ENCODE data around the gene EFCAB13.

EFCAB13 gene

GRCh38 chr17:47292206-47292605, 31.5 kb upstream of the EFCAB13 start:
- no peak for DNase-seq

DNA sequence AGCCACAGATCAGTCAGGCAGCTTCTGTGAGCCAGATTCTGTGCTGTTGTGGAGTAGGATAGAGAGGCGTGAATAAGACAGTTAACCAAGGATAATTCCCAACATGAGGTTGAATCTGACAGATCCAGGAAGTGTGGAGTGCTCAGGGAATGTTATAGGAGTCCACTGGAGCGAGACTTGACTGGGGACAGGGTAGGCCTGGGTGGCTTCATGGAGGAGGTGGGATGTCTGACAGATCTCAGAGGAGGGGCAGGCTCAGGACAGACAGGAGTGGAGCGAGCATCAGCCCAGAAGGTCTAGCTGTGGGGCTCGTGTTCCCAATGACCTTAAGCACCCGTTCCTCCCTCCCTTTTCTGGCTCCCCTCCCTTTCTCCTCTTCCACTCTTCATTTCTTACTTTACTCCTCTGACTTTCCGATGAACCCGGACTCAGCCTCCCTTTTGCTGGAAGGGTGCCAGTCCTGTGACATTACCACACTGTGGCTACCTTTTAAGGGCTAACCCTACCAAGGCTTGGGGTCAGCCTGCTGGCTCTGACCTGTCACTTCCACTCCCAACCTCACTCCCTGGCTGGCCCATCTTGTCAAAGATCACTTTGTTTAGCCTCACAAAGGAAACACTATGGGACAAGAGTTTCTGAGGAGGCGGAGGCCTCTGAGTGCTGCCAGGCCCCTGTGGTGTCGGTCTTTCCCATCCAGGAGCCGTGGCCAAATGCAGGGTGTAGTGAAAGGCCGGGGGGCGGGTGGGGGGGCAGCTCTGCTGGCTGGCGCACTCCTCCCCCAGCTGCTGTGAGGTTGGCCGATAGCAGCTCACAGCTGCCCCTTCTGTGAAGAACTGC, 28.5 kb upstream of the EFCAB13 start:
- DNase-seq: no peak

DNA sequence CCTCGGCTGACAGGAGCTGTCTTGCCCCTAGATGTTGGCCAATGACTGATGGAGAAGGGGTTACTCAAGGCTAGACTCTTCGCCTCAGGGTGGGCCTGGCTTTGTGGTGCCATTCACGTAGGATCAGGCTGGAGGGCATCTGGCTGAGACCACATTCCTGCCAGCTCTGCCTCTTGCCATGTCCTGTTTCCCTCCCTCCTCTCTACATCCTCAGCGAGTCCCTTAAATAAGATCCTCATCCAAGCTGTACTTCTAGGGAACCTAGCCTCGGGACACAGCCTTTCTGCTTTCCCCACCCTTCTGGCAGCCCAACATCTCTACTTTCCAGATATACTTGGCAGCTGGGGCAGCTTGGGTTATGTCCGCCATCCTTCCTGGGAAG, 27.9 kb upstream of the EFCAB13 start:
- no peak for DNase-seq

- no peak for DNase-seq
Measured at GRCh38 chr17:47297661-47298400, 25.9 kb upstream of the EFCAB13 start.

- no peak for DNase-seq
Measured at GRCh38 chr17:47298712-47299111, 25.0 kb upstream of the EFCAB13 start.

- no peak for DNase-seq
Measured at GRCh38 chr17:47299239-47299910, 24.4 kb upstream of the EFCAB13 start.

- no peak for DNase-seq
Measured at GRCh38 chr17:47300718-47301117, 23.0 kb upstream of the EFCAB13 start.

- DNase-seq: no peak
Measured at GRCh38 chr17:47301161-47301560, 22.6 kb upstream of the EFCAB13 start.

DNA sequence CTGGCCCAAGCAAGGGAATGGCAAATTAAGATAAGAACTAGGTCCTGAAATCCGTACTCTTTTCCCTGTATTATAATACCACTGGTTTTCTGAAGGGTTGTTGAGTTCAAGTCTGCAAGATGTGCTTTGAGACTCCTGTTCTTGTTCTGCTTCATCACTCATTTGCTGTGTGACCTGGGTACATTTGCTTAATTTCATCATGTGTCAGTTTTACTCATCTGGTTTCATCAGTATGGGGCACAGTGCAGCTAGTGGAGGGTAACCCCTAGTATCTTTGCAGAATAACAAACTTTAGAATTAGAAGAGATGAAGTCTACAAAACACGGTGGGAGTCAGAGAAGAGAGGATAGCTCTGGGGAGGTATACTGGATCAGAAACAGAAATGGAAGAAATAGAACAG, 21.9 kb upstream of the EFCAB13 start:
- no peak for DNase-seq

- no peak for DNase-seq
Measured at GRCh38 chr17:47304186-47304585, 19.6 kb upstream of the EFCAB13 start.

DNA sequence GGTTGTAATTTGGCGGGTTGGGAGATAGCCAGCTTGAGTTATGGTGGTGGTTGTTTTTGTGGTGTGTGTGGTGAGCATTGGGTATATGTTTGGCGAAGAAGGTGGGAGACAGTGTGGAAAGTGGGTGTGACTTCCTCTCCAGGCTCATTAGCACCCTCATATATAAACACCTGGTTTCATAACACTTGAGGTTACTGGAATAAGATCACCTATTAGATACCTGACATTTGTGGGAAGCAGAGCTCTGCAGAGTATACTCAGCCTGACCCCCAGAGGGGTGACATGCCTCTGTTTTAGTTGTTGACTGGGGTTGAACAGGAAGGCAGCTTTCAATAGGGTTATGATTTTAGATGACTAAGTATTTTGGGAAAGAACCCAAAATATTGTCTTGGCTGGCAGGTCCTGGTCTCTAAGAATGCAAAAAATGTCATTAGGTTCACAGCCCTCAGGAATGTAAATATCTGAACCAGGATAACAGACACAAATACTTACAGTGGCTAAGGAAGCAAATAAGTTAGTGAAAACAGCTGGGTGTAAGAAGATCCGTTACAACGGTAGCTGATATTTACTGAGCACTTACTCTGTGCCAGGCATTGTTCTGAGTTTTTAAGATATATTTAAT, 18.3 kb upstream of the EFCAB13 start:
- peak; percentile 20 to 92 for DNase-seq

DNA sequence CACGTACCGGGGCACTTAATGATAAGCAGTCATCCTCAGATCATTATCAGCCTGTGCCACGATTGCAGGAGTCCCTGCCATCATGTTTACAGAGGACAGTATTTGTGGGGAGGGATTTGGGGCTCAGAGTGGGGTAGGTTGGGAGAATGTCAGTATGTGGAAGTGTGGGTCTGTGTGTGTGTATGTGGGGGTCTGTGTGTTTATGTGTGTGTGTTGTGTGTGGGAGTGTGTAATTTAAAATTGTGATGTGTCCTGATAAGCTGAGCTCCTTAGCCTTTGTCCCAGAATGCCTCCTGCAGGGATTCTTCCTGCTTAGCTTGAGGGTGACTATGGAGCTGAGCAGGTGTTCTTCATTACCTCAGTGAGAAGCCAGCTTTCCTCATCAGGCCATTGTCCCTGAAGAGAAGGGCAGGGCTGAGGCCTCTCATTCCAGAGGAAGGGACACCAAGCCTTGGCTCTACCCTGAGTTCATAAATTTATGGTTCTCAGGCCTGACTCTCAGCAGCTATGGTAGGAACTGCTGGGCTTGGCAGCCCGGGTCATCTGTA, 13.5 kb upstream of the EFCAB13 start:
- DNase-seq: no peak

GRCh38 chr17:47311420-47311819, 12.3 kb upstream of the EFCAB13 start:
- no peak for DNase-seq

DNA sequence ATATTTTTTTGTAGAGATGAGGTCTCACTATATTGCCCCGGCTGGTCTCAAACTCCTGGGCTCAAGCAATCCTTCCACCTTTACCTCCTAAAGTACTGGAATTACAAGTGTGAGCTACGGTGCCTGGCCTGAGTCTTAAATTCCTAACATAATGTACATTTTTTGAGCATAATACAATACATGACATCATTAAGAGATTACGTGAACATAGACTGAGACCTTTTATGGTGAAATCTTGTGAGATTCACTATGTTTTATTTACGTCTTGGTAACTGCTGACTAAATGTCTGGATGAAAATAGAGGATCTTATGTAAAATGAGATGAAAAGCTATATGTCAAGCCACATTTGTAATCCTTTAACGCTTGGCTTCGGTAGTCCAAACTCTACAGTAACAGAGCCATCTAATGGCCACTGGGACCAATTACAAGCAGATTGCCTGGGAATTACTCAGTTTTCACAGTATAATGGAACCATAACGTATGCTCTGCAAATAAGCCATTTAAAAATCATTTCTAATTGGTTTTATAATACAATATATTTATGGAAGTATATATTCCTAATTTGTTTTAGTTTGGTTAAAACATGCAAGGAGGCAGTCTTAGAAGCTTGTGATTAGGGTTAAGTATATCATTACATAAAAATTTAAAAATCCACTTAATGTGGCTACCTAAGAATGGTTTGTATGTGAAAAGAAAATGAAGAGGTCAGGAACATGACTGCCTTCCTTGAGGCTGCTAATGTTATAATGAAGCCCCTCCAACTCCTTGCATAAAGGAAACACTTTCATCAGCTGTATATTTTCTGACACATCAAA, 8.1 kb upstream of the EFCAB13 start:
- peak; percentile 41 to 77 for DNase-seq

DNA sequence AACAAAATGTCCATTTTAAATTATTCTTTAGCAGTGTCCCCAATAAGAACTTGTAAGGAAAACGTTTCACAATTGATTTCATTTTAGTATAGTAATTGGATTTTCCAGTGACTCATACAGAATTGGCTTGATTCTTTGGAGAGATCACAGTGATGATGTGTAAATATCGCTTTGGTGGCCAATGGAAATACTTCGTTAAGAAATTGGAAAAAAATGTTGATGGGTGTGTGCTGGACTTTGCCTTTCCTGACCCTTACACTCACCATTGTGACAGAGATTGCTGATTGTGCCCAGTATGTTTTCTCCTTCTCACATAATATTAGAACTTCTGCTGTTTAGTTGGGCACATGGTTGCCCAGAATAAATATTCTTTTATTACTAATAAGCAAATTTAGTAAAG, 7.4 kb upstream of the EFCAB13 start:
- no peak for DNase-seq

GRCh38 chr17:47317119-47317518, 6.6 kb upstream of the EFCAB13 start:
- no peak for DNase-seq

GRCh38 chr17:47318197-47318918, 5.4 kb upstream of the EFCAB13 start:
- DNase-seq: no peak

GRCh38 chr17:47320879-47321502, 2.8 kb upstream of the EFCAB13 start:
- no peak for DNase-seq

- DNase-seq: peak; percentile 38 to 62
Measured at GRCh38 chr17:47324224-47325020, 667 bp downstream of the EFCAB13 start.

DNA sequence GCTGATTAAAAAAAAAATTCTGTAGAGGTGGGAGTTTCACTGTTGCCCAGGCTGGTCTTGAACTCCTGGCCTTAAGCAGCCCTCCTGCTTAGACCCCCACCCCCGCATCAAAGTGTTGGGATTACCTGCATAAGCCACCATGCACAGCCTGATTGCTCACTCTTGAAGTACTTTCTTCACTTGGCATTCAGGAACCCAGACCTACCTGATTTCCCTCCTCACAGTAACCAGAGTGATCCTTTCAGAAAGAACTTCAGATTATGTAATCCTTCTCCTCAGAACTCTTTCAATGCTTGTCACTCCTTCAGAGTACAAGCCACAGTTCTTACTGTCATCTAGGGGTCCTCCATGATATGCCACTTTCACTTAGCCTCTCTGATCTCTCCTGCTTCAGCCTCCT, 1.4 kb downstream of the EFCAB13 start:
- no peak for DNase-seq
